Measurements from ENCODE around the gene DAND5.

Gene DAND5

GRCh38 chr19:12970070-12970820 is 869 bp downstream of the DAND5 start:
- ATAC-seq (ENCODE audit: insufficient read depth, low read depth) (no peak), DNase-seq (no peak)
- Histone ChIP-seq H3K9ac (ENCODE audit: low read depth, low read length) (no peak overlapping the region), H3K9me3 (ENCODE audit: insufficient read depth, low read length, severe bottlenecking) (no peaks in the 10 kb centered on the region), H3K36me3 (ENCODE audit: insufficient read depth, low read length) (no peaks in the 10 kb centered on the region), H3K79me2 (ENCODE audit: insufficient read depth, low read length) (no peaks in the 10 kb centered on the region), H4K20me1 (ENCODE audit: insufficient read depth, low read length) (no peaks in the 10 kb centered on the region), H3K4me3 (ENCODE audit: low read depth in 1 of 2, low read length in 2 of 2) (no peak overlapping the region), H3K4me1 (ENCODE audit: insufficient read depth, low read length) (peaks cover 10% of the 10 kb centered on the region), H3K4me2 (ENCODE audit: insufficient read depth, low read length) (no peak overlapping the region), H2AFZ (ENCODE audit: low read depth, low read length) (no peak overlapping the region), H3K27ac (ENCODE audit: low read length) (no peak overlapping the region), H3K27me3 (ENCODE audit: insufficient read depth, low read length, poor library complexity) (no peaks in the 10 kb centered on the region)
- no peak for TF ChIP-seq EZH2 (IDR thresholded peaks at IDR 0.05; ENCODE audit: borderline replicate concordance, low read depth, low read length, severe bottlenecking)
- TF ChIP-seq, protein P1, sequence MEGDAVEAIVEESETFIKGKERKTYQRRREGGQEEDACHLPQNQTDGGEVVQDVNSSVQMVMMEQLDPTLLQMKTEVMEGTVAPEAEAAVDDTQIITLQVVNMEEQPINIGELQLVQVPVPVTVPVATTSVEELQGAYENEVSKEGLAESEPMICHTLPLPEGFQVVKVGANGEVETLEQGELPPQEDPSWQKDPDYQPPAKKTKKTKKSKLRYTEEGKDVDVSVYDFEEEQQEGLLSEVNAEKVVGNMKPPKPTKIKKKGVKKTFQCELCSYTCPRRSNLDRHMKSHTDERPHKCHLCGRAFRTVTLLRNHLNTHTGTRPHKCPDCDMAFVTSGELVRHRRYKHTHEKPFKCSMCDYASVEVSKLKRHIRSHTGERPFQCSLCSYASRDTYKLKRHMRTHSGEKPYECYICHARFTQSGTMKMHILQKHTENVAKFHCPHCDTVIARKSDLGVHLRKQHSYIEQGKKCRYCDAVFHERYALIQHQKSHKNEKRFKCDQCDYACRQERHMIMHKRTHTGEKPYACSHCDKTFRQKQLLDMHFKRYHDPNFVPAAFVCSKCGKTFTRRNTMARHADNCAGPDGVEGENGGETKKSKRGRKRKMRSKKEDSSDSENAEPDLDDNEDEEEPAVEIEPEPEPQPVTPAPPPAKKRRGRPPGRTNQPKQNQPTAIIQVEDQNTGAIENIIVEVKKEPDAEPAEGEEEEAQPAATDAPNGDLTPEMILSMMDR (IDR thresholded peaks at IDR 0.05; ENCODE audit: borderline replicate concordance, extremely low read depth, low read length, poor library complexity, severe bottlenecking): no peak

DNA sequence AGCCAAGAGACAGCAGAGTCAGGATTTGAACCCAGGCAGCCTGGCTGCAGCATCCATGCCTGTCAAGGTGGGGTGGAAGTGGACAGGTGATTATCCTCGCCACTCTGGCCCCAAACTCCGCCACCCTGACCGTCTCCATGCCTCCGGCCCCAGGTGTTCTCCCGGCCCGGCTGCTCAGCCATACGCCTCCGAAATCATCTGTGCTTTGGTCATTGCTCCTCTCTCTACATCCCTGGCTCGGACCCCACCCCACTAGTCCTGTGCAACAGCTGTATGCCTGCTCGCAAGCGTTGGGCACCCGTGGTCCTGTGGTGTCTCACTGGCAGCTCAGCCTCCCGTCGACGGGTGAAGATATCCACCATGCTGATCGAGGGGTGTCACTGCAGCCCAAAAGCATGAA is 3.9 kb downstream of the DAND5 start:
- Histone ChIP-seq H3K9ac (ENCODE audit: low read depth, low read length) (no peak overlapping the region), H3K9me3 (ENCODE audit: insufficient read depth, low read length, severe bottlenecking) (no peaks in the 10 kb centered on the region), H3K36me3 (ENCODE audit: insufficient read depth, low read length) (no peaks in the 10 kb centered on the region), H3K4me2 (ENCODE audit: insufficient read depth, low read length) (no peak overlapping the region), H3K4me3 (ENCODE audit: low read depth in 1 of 2, low read length in 2 of 2) (no peak overlapping the region), H3K4me1 (ENCODE audit: insufficient read depth, low read length) (no peaks in the 10 kb centered on the region), H3K79me2 (ENCODE audit: insufficient read depth, low read length) (no peaks in the 10 kb centered on the region), H3K27me3 (ENCODE audit: insufficient read depth, low read length, poor library complexity) (no peaks in the 10 kb centered on the region), H4K20me1 (ENCODE audit: insufficient read depth, low read length) (0 out of 2 replicates have a peak, but pooled peaks cover 3% of the 10 kb centered on the region), H2AFZ (ENCODE audit: low read depth, low read length) (no peak overlapping the region), H3K27ac (ENCODE audit: low read length) (no peak overlapping the region)
- ATAC-seq (ENCODE audit: insufficient read depth, low read depth) (no peak), DNase-seq (no peak)
- no peak for TF ChIP-seq EZH2 (IDR thresholded peaks at IDR 0.05; ENCODE audit: borderline replicate concordance, low read depth, low read length, severe bottlenecking)
- TF ChIP-seq, protein P1 (IDR thresholded peaks at IDR 0.05; ENCODE audit: borderline replicate concordance, extremely low read depth, low read length, poor library complexity, severe bottlenecking): no peak

- H3K4me1 ChIP-seq (ENCODE audit: insufficient read depth, low read length): no peaks in the 10 kb centered on the region
- H3K4me2 ChIP-seq (ENCODE audit: insufficient read depth, low read length): no peak overlapping the region
- H2AFZ ChIP-seq (ENCODE audit: low read depth, low read length): no peak overlapping the region
Observed at GRCh38 chr19:12974301-12975220, 5.2 kb downstream of the DAND5 start.

More at GRCh38 chr19:12974301-12975220, 5.2 kb downstream of the DAND5 start:
- Histone ChIP-seq H3K27ac (ENCODE audit: low read length) (no peak overlapping the region), H4K20me1 (ENCODE audit: insufficient read depth, low read length) (0 out of 2 replicates have a peak, but pooled peaks cover 3% of the 10 kb centered on the region), H3K9ac (ENCODE audit: low read depth, low read length) (no peak overlapping the region), H3K4me3 (ENCODE audit: low read depth in 1 of 2, low read length in 2 of 2) (no peak overlapping the region), H3K79me2 (ENCODE audit: insufficient read depth, low read length) (no peaks in the 10 kb centered on the region), H3K9me3 (ENCODE audit: insufficient read depth, low read length, severe bottlenecking) (no peaks in the 10 kb centered on the region), H3K36me3 (ENCODE audit: insufficient read depth, low read length) (no peaks in the 10 kb centered on the region), H3K27me3 (ENCODE audit: insufficient read depth, low read length, poor library complexity) (no peaks in the 10 kb centered on the region)
- no peak for TF ChIP-seq EZH2 (IDR thresholded peaks at IDR 0.05; ENCODE audit: borderline replicate concordance, low read depth, low read length, severe bottlenecking)
- TF ChIP-seq, protein P1 (IDR thresholded peaks at IDR 0.05; ENCODE audit: borderline replicate concordance, extremely low read depth, low read length, poor library complexity, severe bottlenecking): no peak
- DNase-seq (no peak), ATAC-seq (ENCODE audit: insufficient read depth, low read depth) (no peak)

All from DND-41 (cell line).